DMS153 treated with DMSO at 0.1 percent for 48 hours (cell line): ENCODE measurements around the gene TMEM74B.

Experiments used
- DNase-seq: peaks from one replicate; lab custom pipeline; 2025; ENCODE audit not compliant: unreplicated experiment; lab: John Stamatoyannopoulos, UW

TMEM74B gene

GRCh38 chr20:1146957-1147356 is 37.8 kb downstream of the TMEM74B start:
- DNase-seq, result no peak

DNA sequence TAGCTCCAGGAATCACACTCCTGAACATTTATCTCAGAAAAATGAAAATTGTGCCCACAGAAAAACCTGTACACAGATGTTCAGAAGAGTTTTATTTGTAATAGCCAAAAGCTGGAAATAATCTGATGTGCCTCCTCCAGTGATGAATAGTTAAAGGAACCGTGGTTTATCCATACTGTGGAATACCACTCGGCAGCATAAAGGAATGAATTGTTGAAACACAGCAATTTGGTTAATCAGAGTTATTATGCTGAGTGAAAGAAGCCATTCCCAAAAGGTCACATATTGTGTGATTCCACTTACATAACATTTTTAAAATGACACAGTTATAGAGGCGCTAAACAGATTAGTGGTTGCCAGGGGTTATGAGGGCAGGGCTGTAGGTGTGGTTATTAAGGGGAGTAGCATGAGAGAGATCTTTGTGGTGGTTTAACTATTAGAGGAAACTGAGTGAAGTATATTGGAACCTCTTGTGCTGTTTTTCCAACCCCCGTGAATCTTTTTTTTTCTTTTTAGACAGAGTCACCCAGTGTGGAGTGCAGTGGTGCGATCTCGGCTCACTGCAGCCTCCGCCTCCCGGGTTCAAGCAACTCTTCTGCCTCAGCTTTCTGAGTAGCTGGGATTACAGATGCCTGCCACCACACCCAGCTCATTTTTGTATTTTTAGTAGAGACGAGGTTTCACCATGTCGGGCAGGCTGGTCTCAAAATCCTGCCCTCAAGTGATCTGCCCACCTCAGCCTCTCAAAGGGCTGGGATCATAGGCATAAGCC is 40.2 kb downstream of the TMEM74B start:
- DNase-seq, result no peak

- no peak for DNase-seq
Observed at GRCh38 chr20:1137236-1137635, 47.5 kb downstream of the TMEM74B start.

- DNase-seq, result no peak
Observed at GRCh38 chr20:1134836-1135235, 49.9 kb downstream of the TMEM74B start.

DNA sequence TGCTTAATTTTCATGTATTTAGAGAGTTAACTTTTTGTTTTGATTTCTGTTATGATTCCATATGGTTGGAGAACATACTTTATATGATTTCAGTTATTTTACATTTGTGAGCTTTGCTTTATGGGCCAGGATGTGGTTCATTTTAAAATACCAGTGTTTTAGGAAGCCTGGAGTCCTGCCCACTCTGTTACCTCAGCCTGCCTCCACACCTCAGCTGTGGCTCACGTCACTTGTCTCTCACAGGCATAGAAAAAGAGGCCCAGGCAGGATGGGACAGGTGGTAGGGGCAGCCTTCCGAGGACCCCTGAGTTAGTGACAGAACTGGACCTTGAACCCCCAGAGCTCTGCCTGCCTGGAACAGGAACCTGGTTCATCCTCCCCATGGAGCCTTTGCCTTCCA is 50.4 kb downstream of the TMEM74B start:
- no peak for DNase-seq

DNA sequence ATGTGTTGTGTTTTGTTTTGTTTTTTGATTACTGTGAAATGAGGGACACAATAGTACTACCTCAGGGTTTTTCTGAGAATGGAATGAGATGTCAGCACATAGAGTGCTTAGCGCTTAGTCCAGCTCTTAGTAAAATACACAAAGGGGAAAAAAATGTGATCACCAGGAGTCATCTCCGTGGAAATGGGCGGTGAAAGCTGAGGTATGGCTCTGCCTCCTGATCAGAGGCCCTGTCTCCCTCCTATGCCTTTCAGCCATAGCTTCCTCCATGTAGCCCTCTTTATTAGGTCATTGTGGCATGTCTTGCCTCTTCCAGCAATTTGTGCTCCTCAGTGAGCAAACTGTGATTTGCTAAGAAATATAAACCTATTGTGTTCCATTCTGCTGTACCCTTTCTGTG is 53.4 kb downstream of the TMEM74B start:
- DNase-seq, result no peak

DNA sequence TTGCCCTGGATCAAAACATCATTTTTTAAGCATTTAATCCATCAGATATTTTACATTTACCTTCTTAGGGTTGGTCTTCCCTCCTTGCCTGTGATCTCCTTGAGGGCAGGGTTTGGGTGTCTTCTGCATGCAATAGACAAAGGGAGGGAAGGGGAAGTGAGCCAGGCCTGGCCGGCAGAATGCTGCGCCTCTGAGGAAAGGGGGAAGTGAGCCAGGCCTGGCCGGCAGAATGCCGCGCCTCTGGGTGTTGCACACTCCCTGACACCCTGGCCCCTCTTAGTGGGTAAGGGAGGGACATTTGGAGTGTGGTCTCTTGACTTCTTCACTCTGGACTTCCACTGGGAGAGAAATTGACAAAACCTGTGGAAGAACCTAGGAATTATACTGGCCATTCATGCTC is 53.9 kb downstream of the TMEM74B start:
- DNase-seq, result no peak
